ENCODE data around the gene MAPK11. TPM values are rescaled to one million over a fixed set of nuclear protein-coding genes. Genes with fewer than 3 reads are reported as not detected.

The MAPK11 gene
- total and polyA plus RNA-seq, 9 of the 15 experiments (the other 6 are each of a cell fraction or from before 2014, with no cell fraction given): 0.06 to 14.6 (median 5.3) TPM

- TF ChIP-seq RBBP5 (IDR thresholded peaks at IDR 0.05; ENCODE audit: borderline replicate concordance, insufficient read depth, low read length, poor library complexity, severe bottlenecking): no peak
- peak; percentile 45; the same call in 1 of the 2 replicates for TF ChIP-seq LEF1 (IDR thresholded peaks at IDR 0.05)
- no peak for TF ChIP-seq NR4A1 (CRISPR knock-in tag; IDR thresholded peaks at IDR 0.05)
- no peak for TF ChIP-seq NR4A1 (tag; IDR thresholded peaks at IDR 0.05)
- no peak for TF ChIP-seq PRMT5 (CRISPR knock-in tag; IDR thresholded peaks at IDR 0.05)
- no peak for TF ChIP-seq HMG20B (CRISPR knock-in tag; IDR thresholded peaks at IDR 0.05)
- no peak for TF ChIP-seq PHF20 (IDR thresholded peaks at IDR 0.05; ENCODE audit: partially characterized antibody)
- no peak for TF ChIP-seq TRIM25 (IDR thresholded peaks at IDR 0.05; ENCODE audit: borderline replicate concordance)
- no peak for TF ChIP-seq ZNF398 (CRISPR knock-in tag; IDR thresholded peaks at IDR 0.05)
- TF ChIP-seq SMAD3 (CRISPR knock-in tag; conservative IDR thresholded peaks at IDR 0.05): no peak
- no peak for TF ChIP-seq KAT2B (IDR thresholded peaks at IDR 0.05; ENCODE audit: low read depth, low read length)
- TF ChIP-seq NFYB (IDR thresholded peaks at IDR 0.05; ENCODE audit: extremely low read depth, insufficient read length): no peak
- TF ChIP-seq IRF9 (tag; IDR thresholded peaks at IDR 0.05): no peak
- TF ChIP-seq CTBP1 (IDR thresholded peaks at IDR 0.05; ENCODE audit: borderline replicate concordance): peak; percentile 19; the same call in 1 of the 2 replicates
- TF ChIP-seq ZKSCAN1 (IDR thresholded peaks at IDR 0.05; ENCODE audit: low read depth, low read length): no peak
- no peak for TF ChIP-seq ASH1L (IDR thresholded peaks at IDR 0.05; ENCODE audit: borderline replicate concordance, low read depth, partially characterized antibody)
- no peak for TF ChIP-seq MLX (CRISPR knock-in tag; conservative IDR thresholded peaks at IDR 0.05)
- TF ChIP-seq CHCHD3 (CRISPR knock-in tag; IDR thresholded peaks at IDR 0.05): no peak
- TF ChIP-seq TCFL5 (CRISPR knock-in tag; conservative IDR thresholded peaks at IDR 0.05): no peak
- no peak for TF ChIP-seq SMARCE1 (IDR thresholded peaks at IDR 0.05)
- TF ChIP-seq ID3 (CRISPR knock-in tag; IDR thresholded peaks at IDR 0.05): no peak
- no peak for TF ChIP-seq ID3 (tag; IDR thresholded peaks at IDR 0.05)
- no peak for TF ChIP-seq MAFF (IDR thresholded peaks at IDR 0.05; ENCODE audit: low read length)
- TF ChIP-seq BACH1 (tag; IDR thresholded peaks at IDR 0.05): no peak
- no peak for TF ChIP-seq KDM2B (CRISPR knock-in tag; IDR thresholded peaks at IDR 0.05)
Measured at GRCh38 chr22:50308597-50308935, 38.4 kb upstream of the MAPK11 start (continued).

Data from K562 (cell line).